Keratinocyte (primary cell): ENCODE measurements around the gene CD34. TPM values are rescaled to one million over a fixed set of nuclear protein-coding genes. Genes with fewer than 3 reads are reported as not detected.

Source experiments
- DNase-seq: peaks from one replicate; pipeline ENCODE4 v3.0.0-alpha.2; 2011; ENCODE audit warnings: low read depth, missing footprints, low spot score
- FAIRE-seq: peaks from 2 replicates; lab custom pipeline; 2011; peaks lifted over from hg19 to GRCh38; lab: Jason Lieb, UNC
- H2AFZ ChIP-seq: 2 replicates; pipeline ENCODE4 v1.6.0; 2012; ENCODE audit warnings: low read length, control low read depth, inconsistent platforms; ENCODE audit not compliant: control insufficient read depth
- H3K27ac ChIP-seq: 2 replicates; pipeline ENCODE4 v1.5.1; 2011; ENCODE audit warnings: low read length; ENCODE audit not compliant: control insufficient read depth, insufficient read depth
- H3K27me3 ChIP-seq: 3 replicates; pipeline ENCODE4 v1.6.0; 2011; ENCODE audit warnings: low read length; ENCODE audit not compliant: control insufficient read depth, insufficient read depth; ENCODE audit errors: extremely low read depth
- H3K36me3 ChIP-seq, 2 experiments: 2 replicates in 1 of 2; 3 replicates in 1 of 2; pipeline ENCODE4 v1.5.1; 2011; ENCODE audit warnings: low read length in 2 of 2, mild to moderate bottlenecking in 1 of 2; ENCODE audit not compliant: control insufficient read depth in 2 of 2, insufficient read depth in 2 of 2; ENCODE audit errors: extremely low read depth in 1 of 2
- H3K4me1 ChIP-seq: 3 replicates; pipeline ENCODE4 v1.5.1; 2011; ENCODE audit warnings: low read length; ENCODE audit not compliant: control insufficient read depth, insufficient read depth; ENCODE audit errors: extremely low read depth
- H3K4me2 ChIP-seq: 3 replicates; pipeline ENCODE4 v1.6.0; 2011; ENCODE audit warnings: low read depth, low read length; ENCODE audit not compliant: control insufficient read depth, insufficient read depth; ENCODE audit errors: extremely low read depth
- H3K4me3 ChIP-seq, 3 experiments: fragments of 200-600 bp in 1 of 3; sonication (generic) in 1 of 3; 2 replicates in 2 of 3; 3 replicates in 1 of 3; pipeline ENCODE4 v1.5.1; 2011 to 2016; ENCODE audit warnings: low read length in 3 of 3, mild to moderate bottlenecking in 3 of 3, control low read depth in 2 of 3, inconsistent platforms in 1 of 3, low read depth in 1 of 3, mixed read lengths in 1 of 3, mixed run types in 1 of 3, moderate library complexity in 1 of 3; ENCODE audit not compliant: control insufficient read depth in 2 of 3, insufficient read depth in 2 of 3; ENCODE audit errors: extremely low read depth in 1 of 3
- H3K79me2 ChIP-seq: 2 replicates; pipeline ENCODE4 v1.6.0; 2012; ENCODE audit warnings: low read length; ENCODE audit not compliant: control insufficient read depth, insufficient read depth
- H3K9ac ChIP-seq: 3 replicates; pipeline ENCODE4 v1.6.0; 2011; ENCODE audit warnings: low read length; ENCODE audit not compliant: control insufficient read depth, insufficient read depth; ENCODE audit errors: extremely low read depth
- H3K9me1 ChIP-seq: 3 replicates; pipeline ENCODE4 v1.6.0; 2011; ENCODE audit warnings: low read length; ENCODE audit not compliant: control insufficient read depth, insufficient read depth; ENCODE audit errors: extremely low read depth
- H3K9me3 ChIP-seq: 2 replicates; pipeline ENCODE4 v1.5.1; 2012; ENCODE audit warnings: low read depth, low read length; ENCODE audit not compliant: control insufficient read depth
- H4K20me1 ChIP-seq: 3 replicates; pipeline ENCODE4 v1.6.0; 2011; ENCODE audit warnings: low read length; ENCODE audit not compliant: control insufficient read depth, insufficient read depth; ENCODE audit errors: extremely low read depth
- CTCF ChIP-seq, 3 experiments: IDR thresholded peaks in 1 of 3; conservative IDR thresholded peaks in 1 of 3; optimal IDR thresholded peaks in 1 of 3; 2 replicates in 2 of 3; 3 replicates in 1 of 3; pipeline versions ENCODE3 to v1.5.1; 2011; ENCODE audit warnings: low read length in 3 of 3, mild to moderate bottlenecking in 3 of 3, moderate library complexity in 2 of 3, control low read depth in 1 of 3, inconsistent platforms in 1 of 3; ENCODE audit not compliant: insufficient read depth in 2 of 3; ENCODE audit errors: extremely low read depth in 1 of 3
- EZH2 ChIP-seq: IDR thresholded peaks from one replicate; pipeline ENCODE4 v1.6.1; 2012; ENCODE audit warnings: inconsistent platforms, mild to moderate bottlenecking, low read length, moderate library complexity
- dilution Hi-C: fragments of 300-500 bp; cut with MboI; formaldehyde crosslinking; loops from one replicate; pipeline ENCODE4 v1.7.0; 2020; ENCODE audit warnings: low sequenced_read_pairs; ENCODE audit not compliant: extremely low pct_ligation_motif_present
- polyA plus RNA-seq, 5 experiments: library from polyadenylated mRNA; depleted of rRNA in 3 of 5; stranded (reverse) in 3 of 5; stranded (forward) in 1 of 5; unstranded in 1 of 5; fragments of >200 nt; gene quantifications; 1 replicate in 1 of 5; 2 replicates in 3 of 5; 3 replicates in 1 of 5; pipeline versions ENCODE4 v1.2.1 to v1.2.3, GENCODE V29; 2011 to 2012; ENCODE audit warnings: missing spikeins in 2 of 5, low read depth in 1 of 5, low replicate concordance in 1 of 5

CD34 gene
- polyA plus RNA-seq, 1 donor (not counting 4 experiments of a cell fraction or from before 2014, with no cell fraction given), result 0.03 TPM

DNA sequence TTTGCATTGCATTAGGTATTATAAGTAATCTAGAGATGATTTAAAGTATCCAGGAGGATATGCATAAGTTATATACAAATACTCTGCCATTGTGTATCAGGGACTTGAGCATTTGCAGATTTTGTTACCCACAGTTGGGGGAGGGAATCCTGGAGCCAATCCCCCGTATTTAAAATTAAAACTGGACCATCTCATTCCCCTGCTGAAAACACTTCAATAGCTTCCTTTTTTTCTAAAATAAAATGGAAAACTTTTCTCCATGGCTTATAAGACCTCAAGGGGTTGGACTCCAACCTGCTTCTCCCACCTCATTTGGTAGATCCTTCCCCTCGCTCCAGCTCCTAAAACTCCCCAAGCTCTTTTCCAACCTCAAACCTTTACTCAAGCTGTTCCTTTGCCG lies 10.4 kb upstream of the CD34 start:
- Histone ChIP-seq H3K27ac (no peak overlapping the region), H3K9me1 (no peaks in the 10 kb centered on the region), H3K4me3 (no peak overlapping the region), H3K27me3 (peaks cover 15% of the 10 kb centered on the region), H4K20me1 (no peaks in the 10 kb centered on the region), H3K4me2 (no peak overlapping the region), H3K9me3 (no peaks in the 10 kb centered on the region), H3K36me3 (no peaks in the 10 kb centered on the region), H3K79me2 (no peaks in the 10 kb centered on the region), H2AFZ (no peak overlapping the region), H3K9ac (no peak overlapping the region), H3K4me1 (peaks cover 4% of the 10 kb centered on the region)
- TF ChIP-seq CTCF (optimal IDR thresholded peaks at IDR 0.05 in 1 of 3, IDR thresholded peaks at IDR 0.05 in 1 of 3, conservative IDR thresholded peaks at IDR 0.05 in 1 of 3; ENCODE audit: extremely low read depth in 1 of 3, insufficient read depth in 2 of 3, low read length in 3 of 3) (no peak), EZH2 (no peak)
- dilution Hi-C loops, result no loop called here
- DNase-seq (no peak), FAIRE-seq (no peak)

- no peak overlapping the region for H3K27ac ChIP-seq
- no peak overlapping the region for H3K4me2 ChIP-seq
- DNase-seq (no peak), FAIRE-seq (no peak)
- no peak overlapping the region for H3K9ac ChIP-seq
- no peak for TF ChIP-seq CTCF (optimal IDR thresholded peaks at IDR 0.05 in 1 of 3, IDR thresholded peaks at IDR 0.05 in 1 of 3, conservative IDR thresholded peaks at IDR 0.05 in 1 of 3; ENCODE audit: extremely low read depth in 1 of 3, insufficient read depth in 2 of 3, low read length in 3 of 3)
- no peak for TF ChIP-seq EZH2
- peaks cover 4% of the 10 kb centered on the region for H3K4me1 ChIP-seq
- peaks cover 15% of the 10 kb centered on the region for H3K27me3 ChIP-seq
- no peaks in the 10 kb centered on the region for H3K36me3 ChIP-seq
- dilution Hi-C loops, result no loop called here
- no peaks in the 10 kb centered on the region for H3K79me2 ChIP-seq
- H3K4me3 ChIP-seq, result no peak overlapping the region
- no peaks in the 10 kb centered on the region for H3K9me3 ChIP-seq
- H2AFZ ChIP-seq, result no peak overlapping the region
- H3K9me1 ChIP-seq, result no peaks in the 10 kb centered on the region
- no peaks in the 10 kb centered on the region for H4K20me1 ChIP-seq
Measured at GRCh38 chr1:207920444-207921021, 9.6 kb upstream of the CD34 start.
